Measurements from ENCODE around the gene B3GNT2. TPM values are rescaled to one million over a fixed set of nuclear protein-coding genes. Genes with fewer than 3 reads are reported as not detected.
"Not testable (repeated sequence)": the region's sequence is repeated elsewhere in the genome, so short reads cannot be mapped to it uniquely, and the experiment has no call there.

B3GNT2 gene
- polyA plus RNA-seq, 3 donors: 26.1 to 35.6 (median 26.4) TPM

DNA sequence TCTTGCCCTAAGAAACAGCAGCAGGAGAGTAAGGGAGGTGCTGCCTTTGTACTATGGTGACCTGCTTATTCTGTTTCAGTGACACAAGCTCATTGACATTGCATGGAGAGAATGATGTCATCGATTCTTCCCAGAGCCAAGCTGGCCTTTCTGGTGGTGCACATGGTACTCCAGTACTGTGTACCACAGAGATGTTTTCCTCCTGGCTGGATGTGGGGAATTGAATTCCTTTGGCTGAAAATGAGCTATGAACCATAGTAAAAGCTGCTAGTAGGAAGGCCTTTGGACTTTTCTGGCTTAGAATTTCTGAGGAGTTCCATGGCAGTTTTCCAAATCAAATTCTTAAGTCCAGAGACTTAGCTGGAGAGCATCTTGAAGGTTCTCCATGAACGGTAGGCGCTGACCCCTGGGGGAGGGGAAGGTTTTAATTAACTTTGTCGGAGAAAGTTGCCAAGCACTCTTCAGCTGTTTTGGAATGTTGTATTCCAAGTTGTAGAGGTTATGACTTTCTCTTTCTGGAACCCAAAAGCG lies 17.1 kb upstream of the B3GNT2 start:
- DNase-seq: no peak

DNA sequence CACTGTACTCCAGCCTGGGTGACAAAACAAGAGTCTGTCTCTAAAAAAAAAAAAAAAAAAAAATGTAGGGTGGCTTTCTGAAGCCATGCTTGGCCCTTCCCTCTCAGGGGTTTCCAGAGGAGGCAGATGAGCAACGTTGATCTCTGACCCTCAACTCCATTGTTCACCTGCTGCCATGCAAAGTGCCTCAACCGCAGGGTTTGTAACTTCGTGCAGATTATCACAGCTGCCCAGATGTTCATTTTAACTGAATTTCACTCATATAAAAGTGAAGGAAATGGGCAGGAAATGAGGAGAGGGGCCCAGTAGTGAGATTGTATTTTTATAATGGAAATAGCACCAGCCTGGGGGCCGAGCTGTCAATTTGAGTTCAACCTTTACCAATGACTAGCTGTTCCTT lies 14.9 kb upstream of the B3GNT2 start:
- DNase-seq: no peak

DNA sequence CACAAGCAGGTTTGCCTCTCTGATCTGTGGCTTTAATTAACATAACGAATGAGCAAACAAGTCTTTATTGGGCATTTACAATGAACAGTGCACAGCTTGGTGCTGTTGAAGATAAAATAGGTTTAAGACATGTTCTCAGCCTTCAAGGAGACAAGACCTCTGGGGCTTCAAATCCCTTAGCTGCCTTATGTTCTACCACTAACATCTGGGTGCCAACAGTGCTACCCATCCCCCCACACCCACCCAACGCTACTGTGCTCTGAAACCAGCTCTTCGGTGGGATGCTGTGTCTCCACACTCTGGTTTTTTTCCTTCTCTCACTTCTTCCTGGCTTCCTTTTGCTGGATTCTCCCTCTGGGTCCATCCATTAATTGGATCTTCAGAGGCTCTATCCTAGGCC lies 14.1 kb upstream of the B3GNT2 start:
- no peak for DNase-seq

DNA sequence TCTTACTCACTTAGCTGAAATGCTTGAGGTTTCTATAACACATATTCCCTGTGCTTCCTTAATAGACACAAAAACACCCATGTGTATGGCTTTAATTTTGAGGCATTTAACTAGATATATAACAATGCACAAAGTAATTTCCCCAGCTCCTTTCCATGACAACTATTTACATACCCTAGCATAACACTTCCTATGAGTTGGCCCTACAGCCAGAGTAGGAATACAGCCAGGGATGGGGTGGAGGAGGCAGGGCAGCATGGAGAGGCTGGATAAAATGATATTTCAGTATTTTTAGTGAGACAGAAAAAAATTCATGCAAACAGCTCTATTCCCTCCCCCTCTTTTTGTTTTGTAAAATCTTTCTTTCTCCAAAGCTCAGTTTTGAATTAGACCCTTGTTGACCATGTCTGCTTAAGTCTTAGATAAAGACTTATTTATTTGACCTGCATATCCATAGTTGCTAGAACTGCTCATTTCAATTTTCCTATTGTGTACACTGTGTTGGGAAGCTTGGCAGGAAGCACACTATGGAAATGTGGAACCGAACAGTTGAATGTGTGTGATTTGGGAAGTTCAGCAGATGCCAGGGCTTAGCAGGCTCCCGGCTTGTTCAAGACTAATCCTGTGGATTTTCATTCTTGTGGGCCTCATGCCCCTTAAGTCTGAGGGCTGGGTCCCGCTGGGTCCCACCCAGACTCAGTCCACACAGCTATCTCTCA lies 11.2 kb upstream of the B3GNT2 start:
- no peak for DNase-seq

DNA sequence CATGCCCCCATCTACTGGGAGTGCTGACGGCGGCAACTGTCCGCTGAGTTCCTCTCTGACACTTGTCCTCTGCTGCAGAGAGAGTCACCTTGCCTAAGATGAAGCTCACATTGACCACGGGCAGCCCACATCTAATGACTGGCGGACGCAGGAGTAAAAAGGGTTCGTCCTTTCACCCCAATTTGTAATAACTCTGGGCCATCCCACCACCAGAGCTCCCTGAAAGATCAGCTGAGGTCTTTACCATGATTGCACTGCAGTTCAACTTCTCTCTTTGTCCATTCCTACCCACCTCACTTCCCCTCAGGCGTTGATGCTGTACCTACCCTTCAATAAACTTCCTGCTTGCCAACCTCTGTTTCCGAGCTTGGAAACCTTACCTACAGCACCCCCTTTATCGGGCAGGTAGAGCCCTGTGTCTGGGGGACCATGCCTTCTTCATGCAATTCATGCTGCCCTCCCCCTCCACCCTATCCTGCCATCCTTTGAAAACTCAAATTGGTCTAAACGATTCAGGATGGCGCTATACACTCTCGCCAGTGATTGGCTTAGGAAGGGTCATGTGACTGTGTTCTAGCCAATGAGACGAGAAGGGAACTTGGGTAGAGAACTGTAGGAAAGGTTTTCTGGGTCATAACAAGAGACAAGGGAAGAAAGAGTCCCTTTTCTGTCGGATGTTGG lies 10.3 kb upstream of the B3GNT2 start:
- no peak for DNase-seq

DNA sequence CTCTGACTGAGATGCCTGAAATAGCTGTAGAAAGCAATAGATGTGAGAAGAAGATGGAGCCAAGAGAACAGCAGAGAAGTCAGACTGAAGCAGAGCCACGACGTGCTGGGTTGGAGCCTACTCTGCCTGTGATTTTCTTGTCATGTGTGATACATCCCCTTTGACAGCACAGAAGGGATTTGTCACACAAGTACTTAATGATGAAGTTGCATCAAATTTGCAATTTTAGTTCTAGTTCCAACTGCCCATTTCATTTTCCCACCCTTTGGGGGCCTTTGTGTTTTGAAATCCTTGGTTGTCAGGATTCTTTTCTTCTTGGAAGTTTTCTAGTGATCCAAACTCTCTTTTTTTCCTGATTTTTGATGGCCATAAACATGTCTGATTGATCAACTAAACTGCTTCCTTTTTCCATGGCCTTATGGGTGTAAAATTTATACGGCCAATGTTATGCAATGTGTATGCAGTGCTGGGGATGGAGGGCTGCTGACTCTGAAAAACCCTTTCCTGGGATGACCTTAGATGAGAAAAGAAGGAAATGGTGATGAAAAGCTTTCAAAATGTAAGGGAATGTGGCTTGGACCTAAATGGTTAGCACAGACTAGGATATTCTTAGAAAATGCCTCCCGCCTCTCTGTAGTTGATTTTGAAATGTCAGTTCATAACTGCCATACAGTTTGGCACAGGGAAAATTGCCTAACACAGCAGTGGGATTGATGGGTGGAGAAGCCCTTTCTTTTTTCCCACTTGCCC lies 9.6 kb upstream of the B3GNT2 start:
- no peak for DNase-seq

DNA sequence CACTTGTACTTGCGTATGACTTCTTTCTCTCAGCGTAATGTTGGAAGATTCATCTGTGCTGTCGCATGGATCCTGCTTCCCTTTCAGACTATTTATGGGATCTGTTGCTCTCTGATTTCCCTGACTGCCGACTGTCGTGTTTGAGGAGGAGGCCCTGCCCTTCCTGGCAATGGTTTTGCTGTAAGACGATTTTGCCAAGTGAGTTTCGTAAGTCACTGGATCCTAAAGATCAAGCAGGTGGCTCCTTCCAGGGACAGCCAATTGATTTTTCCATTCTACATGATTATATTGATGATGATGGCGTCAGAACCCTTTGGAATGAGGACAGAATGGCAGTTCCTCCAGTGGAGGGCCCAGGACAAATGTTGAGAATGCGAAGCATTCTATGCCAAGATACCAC lies 8.7 kb upstream of the B3GNT2 start:
- DNase-seq: no peak

DNA sequence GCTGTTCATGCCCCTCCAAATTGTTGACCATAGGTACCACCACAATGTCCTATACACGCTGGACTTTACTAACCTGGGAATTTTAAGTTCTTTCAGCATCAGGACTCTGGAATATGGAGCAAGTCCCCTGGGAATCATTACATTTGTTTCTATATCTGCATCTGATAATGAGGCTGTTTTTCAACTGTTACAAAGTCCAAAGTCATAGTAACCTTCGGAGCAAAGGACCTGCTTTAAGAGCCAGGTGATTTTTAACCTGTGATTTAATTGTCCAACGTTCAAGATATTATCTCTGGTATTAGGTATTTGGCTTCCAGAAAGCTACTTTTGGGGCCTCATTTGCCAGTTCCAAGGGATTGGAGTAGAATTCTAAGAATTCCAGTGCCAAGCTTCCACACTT lies 7.5 kb upstream of the B3GNT2 start:
- DNase-seq: no peak

DNA sequence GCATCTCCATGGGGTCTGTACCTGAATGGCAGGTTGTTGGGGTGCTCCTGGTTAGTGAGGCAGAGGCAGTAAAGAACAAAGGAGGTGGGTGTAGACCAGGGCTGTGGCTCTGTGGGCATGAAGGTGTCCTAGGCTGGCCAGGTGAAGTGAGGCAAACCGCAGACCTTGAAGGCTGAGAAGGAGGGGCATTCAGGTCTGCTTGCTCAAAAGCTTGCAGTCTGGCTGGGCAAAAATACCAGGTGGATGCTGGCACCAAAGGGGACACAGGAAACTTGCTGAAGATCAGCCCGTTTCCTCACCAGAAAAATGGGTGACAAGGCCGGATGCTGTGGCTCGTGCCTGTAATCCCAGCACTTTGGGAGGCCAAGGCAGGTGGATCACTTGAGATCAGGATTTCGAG lies 6.7 kb upstream of the B3GNT2 start:
- no peak for DNase-seq

DNA sequence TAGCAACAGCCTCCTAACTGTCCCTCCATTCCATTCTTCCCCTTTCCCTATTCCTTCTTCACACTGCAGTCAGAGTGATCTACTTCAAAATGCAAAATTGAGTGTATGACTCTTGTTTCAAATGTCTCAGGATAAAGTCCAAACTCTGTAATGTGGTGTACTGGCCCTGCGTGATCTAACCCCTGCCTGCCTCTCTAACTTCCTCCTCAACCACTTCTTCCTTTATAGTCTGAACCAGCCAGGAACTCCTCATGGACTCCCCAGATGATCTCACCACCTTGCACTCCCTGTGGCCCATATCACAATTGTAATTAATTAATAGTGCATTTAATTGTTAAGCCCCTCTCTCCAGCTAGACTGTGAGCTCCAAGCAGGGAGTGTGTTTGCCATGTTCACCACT lies 3.1 kb upstream of the B3GNT2 start:
- DNase-seq: no peak

DNA sequence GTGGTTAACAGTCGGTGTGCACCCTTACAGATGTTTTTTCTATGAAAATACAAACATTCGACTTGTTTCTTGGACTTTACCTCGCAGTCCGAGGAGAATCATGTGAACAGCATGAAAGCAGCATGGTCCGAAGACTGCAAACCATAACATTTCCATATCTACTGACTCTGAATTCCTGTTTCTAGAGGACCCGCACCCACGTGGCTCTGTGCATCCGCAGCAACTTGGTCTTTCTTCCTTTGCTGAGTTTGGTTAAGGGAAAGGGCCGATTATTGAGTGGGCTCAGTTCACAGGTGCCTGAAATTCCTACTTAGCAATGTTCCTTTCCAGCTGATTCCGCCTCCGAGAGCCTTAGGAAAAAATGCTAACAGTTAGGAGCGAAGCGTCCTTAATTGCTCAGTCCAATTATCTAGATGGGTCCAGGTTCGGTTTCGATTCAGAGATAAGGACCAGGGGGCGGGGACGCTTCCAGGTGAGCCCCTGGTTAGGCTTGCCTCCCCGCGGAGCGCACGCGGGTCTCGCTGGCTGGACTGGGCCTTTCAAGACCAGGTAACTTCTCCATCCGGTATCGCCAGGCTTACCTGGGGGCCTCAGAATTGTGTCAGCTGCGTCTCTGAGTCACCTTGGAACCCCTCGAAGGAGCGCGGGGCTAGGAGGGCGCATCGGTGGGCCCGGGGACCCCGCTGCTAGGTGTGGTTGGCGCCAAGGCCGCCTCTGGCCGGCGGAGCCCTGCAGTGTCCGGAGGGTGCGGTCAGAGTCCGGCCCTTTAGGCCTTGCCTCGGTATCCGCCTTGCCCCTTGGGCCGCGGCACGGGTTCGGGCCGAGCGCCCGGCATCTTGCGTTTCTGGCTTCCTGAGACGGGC lies 1.1 kb upstream of the B3GNT2 start:
- no peak for DNase-seq

DNA sequence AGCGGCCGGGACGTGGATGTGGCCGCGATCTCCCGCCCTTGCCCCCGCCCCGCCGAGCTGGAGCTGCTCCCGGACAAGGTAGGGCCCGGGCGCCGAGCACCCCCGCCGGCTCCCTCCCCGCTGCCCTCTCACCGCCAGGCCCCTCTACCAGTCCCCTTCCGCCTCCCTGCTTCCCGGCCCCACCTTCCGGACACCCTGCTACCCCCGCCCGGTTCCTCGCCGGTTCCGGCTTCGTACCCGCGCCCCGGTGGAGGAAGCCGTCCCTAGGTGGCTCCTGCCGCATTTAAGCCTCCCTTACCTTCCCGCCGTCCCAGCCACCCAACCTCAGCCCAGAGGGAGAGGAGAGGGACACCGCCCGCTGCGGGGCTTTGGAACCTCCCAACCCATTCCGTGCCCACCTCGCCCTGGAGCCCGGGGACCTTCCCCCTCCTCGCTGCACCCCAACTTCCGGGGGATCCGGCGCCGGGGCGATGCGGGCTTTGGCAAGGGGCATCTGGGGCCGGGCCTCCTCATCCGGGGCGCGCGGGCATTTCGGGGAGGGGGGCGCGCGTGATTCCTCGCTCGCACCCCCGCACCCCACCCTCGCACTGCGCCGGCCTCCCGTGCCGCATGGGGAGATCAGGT lies 475 bp downstream of the B3GNT2 start:
- peak; percentile 38 for DNase-seq

DNA sequence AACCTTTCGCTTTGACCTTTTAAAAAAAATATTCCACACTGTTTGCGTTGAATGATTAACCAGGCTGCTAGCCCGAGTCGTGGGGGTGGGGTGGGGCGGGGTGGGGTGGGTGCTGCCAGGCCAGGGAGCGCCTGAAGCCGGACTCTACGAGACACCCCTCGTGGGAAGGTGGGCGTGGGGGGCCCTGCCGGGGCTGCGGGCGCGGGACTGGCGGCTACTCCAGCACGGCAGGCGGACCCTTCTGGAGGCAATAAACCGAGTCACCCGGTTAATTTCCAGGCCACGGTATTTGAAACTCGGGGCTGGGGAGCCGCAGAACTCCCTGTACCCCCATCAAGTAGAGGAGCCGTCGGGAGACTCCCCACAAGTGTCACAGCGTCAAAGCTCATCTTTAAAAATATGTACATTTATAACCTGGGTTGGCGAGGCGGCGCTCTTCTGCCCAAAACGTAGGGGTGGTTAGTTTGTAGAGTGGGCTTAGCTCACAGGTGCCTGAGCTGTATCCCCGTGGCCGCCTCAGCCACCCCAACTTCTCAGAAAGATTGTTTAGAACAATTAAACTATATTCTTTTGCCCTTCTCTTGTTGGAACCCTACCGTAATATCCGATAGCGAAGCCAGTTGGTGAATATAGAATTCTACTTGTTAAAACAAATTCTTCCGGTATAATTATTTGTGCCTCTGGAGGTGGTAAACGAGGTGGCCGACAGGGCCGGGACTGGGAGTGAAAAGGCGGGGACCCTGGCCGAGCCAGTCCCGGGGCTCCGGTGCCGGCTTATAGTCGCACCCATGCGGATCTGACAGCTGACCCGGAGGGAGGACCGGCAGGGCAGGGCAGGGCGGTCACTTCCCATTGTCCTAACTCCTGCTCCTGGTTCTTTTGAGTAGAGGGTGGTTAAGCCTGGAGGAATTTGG lies 1.4 kb downstream of the B3GNT2 start:
- DNase-seq: no peak

DNA sequence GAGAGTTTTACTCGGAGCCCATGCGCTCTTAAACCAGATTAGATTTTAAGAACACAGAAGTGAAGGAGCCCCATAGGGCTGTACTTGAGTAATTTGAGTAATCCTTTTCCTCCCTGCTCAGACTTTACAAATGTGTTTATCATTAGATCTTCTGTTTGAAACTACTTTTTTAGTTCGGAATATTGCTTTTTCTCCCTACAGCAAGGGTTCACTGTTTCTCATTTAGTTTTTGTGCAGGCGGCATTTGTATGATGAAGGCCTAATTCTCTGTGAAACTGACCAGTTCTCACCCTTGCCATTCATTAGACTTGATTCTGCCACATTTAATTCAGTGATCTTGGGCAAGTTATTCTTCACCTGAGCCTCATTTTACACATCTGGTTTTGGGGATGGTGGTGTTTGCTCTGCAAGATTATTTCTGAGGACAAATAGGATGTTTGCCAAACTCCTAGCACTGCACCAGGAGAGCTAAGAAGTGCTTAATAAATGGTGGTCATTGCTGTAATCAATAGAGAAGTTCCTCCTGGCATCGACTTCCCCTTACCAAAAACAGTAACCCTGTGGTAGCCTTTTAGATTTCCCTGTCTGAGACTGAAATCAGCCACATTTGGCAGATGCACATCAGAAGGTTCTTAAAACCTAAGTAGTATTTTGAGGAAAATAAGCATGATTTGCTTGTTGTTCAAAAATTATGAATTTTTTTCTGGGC lies 2.2 kb downstream of the B3GNT2 start:
- no peak for DNase-seq

DNA sequence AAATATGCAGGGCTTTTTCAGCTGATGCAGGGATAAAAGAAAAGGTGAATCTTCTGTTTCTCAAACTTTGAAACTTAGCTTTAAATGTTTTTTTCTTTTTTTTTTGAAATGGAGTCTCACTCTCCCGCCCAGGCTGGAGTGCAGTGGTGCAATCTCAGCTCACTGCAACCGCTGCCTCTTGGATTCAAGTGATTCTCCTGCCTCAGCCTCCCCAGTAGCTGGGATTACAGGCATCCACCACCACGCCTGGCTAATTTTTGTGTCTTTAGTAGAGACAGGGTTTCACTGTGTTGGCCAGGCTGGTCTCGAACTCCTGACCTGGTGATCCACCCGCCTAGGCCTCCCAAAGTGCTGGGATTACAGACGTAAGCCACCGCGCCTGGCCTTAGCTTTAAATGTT lies 2.9 kb downstream of the B3GNT2 start:
- not testable (repeated sequence) for DNase-seq

DNA sequence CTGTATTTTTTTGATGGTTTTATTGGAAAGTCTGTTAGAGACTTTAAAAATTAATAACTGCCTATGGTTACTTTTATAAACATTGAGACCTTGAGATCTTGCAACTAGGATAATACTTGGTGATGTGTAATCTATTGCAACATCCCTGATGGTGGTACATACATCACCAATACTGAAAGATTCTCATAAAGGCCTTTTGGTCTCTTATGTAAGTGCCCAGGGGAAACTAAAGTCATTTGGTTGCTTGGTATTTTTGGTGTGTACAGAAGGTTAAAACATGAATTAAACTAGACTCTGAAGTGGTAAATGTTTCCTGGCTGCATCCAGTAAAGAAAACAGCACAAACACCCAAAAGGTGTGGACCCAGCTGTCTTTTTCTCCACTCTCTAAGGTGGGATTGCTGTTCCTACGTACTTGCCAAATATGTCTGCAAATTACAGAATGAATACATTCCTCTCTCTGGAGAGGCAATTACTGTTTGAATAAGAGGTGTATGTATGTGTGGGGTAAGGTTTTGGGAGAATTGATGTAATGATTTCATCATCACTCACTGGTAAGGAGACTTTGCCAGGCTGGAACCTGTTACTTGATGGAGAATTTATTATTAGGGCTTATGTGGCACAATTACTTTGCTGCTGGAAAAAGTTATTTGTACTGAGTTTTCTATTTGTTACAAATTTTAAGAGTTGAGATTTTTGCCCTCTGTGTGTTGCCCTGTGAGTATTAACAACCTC lies 3.6 kb downstream of the B3GNT2 start:
- DNase-seq: no peak

DNA sequence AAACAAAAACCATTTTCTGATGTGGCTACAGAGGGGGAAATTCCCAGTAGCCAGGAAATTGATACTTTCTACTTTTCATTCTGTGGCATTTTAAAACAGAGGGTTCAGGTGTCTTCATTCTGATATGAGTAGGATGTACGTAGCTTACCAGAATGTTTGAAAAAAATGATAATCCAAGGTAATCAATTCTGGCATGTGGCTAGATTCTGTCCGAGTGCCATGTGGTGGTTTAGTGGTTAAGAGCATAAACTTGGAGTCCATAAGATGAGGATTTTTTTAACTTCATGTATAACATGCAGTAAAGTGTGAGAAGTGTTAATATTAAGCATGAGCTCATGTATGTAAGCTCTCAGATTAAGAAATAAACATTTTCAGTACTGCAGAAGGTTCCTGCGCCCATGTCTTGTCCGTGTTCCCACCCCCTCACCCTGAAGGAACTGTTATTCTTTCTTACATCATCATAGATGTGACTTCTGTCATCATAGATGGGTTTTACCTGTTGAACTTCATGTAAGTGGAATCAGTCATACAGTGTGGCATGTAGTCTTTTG lies 4.5 kb downstream of the B3GNT2 start:
- no peak for DNase-seq

DNA sequence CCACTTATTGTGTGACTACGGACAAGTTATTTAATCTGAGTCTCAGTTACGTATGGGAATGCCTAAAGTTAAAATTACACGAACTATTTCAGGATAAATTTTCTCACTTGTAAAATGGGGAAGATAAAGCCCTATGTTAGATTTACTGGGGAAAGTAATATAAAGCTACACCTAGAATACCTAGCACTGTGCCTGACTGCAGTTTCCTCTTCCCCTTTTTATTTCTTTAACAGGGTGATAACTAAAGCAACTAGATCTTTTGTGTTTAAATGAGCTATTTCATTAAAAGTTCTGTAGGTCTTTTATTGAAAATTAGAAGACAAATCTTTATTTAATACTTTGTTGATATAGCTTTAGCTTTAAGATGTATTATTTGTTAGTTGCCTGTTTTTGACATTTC lies 5.0 kb downstream of the B3GNT2 start:
- DNase-seq: no peak

DNA sequence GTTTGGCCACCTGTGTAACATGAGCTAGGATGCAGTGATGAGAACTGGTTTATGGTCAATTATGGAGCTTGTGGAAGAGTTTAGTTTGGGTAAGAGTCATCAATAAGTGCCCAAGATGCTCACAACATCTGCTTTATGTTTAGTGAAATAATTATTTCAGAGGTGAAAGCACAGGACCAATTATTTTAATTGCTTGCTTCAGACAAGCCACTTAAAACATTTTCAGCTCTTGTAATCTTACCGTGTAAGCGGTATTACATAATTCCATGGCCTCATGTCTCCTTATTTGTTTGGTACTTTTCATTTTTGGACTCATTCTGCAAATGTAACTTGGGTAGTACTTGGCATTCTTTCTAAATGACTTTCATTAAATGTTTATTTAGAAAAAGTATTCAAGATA lies 5.4 kb downstream of the B3GNT2 start:
- DNase-seq: no peak

All from renal pelvis (tissue), 4 donors.